Epithelial cell of proximal tubule (primary cell): ENCODE data around the gene CCDC150. TPM values are rescaled to one million over a fixed set of nuclear protein-coding genes. Genes with fewer than 3 reads are reported as not detected.
A peak's percentile ranks its signal among the peaks of the same experiment; 100 is the strongest.

Experiments
- DNase-seq: peaks from one replicate; pipeline ENCODE4 v3.0.0-alpha.2; 2011; ENCODE audit warnings: low read depth
- H3K4me3 ChIP-seq: 2 replicates; pipeline ENCODE4 v1.5.1; 2011; ENCODE audit warnings: low read depth, mild to moderate bottlenecking, low read length
- CTCF ChIP-seq: conservative IDR thresholded peaks from 2 replicates; pipeline ENCODE4 v1.5.1; 2012; ENCODE audit warnings: low read depth, mild to moderate bottlenecking, low read length
- total RNA-seq: library from RNA; depleted of rRNA; stranded (reverse); fragments of >200 nt; gene quantifications from 2 replicates; pipeline ENCODE4 v1.2.3, GENCODE V29; 2015

The CCDC150 gene
- total RNA-seq, 1 donor from 2014 or later = 5.7 TPM

- no peak for TF ChIP-seq CTCF
- DNase-seq = no peak
Measured at GRCh38 chr2:196745711-196746110, 106.2 kb downstream of the CCDC150 start.

GRCh38 chr2:196747400-196747799 is 107.9 kb downstream of the CCDC150 start:
- TF ChIP-seq CTCF = no peak
- DNase-seq = no peak
- no peak overlapping the region for H3K4me3 ChIP-seq

More at GRCh38 chr2:196745711-196746110, 106.2 kb downstream of the CCDC150 start:
- H3K4me3 ChIP-seq = no peak overlapping the region

GRCh38 chr2:196748123-196748522 is 108.6 kb downstream of the CCDC150 start:
- TF ChIP-seq CTCF = no peak
- H3K4me3 ChIP-seq = no peak overlapping the region
- no peak for DNase-seq

- no peak overlapping the region for H3K4me3 ChIP-seq
- no peak for DNase-seq
- no peak for TF ChIP-seq CTCF
Measured at GRCh38 chr2:196750291-196750923, 110.9 kb downstream of the CCDC150 start.

GRCh38 chr2:196750977-196751631 is 111.6 kb downstream of the CCDC150 start:
- DNase-seq = peak; percentile 15
- no peak overlapping the region for H3K4me3 ChIP-seq
- TF ChIP-seq CTCF = peak; percentile 94

GRCh38 chr2:196758474-196759377 is 119.2 kb downstream of the CCDC150 start:
- DNase-seq = no peak
- TF ChIP-seq CTCF = peak; percentile 40
- no peak overlapping the region for H3K4me3 ChIP-seq
